ENCODE results near the gene GRN. TPM values are rescaled to one million over a fixed set of nuclear protein-coding genes. Genes with fewer than 3 reads are reported as not detected.
A peak's percentile ranks its signal among the peaks of the same experiment; 100 is the strongest.

The GRN gene
- total and polyA plus RNA-seq, 2 of the 13 experiments (the other 11 are each of a cell fraction or from before 2014, with no cell fraction given) = 86.6 to 143 TPM

DNA sequence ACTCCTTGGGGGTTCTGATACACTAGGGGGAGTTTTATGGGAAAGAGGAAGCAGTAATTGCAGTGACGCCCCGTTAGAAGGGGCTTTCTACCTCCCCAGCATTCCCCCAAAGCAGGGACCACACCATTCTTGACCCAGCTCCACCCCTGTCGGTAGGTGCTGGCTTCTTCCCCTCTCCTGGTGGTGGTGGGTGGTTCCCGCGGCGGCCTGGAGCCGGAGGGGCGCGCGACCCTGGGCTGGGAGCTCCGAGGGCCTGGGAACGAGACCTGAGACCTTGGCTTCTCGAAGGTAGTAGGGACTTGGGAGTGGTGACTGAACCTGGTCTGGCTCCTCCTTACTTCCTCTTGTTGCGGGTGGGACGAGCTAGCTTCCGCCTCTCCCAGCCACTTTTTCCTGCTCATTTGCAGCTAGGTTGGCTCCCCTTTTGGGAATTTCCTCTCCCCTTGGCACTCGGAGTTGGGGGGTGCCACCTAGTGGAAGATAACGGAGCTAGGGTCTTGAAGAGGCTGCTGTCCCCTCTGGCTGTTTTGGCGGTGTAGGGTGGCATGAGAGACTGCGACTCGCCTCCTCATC is 438 bp downstream of the GRN start (continued):
- TF ChIP-seq, protein P1, sequence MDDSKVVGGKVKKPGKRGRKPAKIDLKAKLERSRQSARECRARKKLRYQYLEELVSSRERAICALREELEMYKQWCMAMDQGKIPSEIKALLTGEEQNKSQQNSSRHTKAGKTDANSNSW (CRISPR knock-in tag; IDR thresholded peaks at IDR 0.05; ENCODE audit: borderline replicate concordance) = no peak
- TF ChIP-seq DPF2 (CRISPR knock-in tag; IDR thresholded peaks at IDR 0.05; ENCODE audit: borderline replicate concordance, low read depth) (no peak), ZNF615 (CRISPR knock-in tag; IDR thresholded peaks at IDR 0.05; ENCODE audit: borderline replicate concordance) (no peak), HNRNPL (IDR thresholded peaks at IDR 0.05; ENCODE audit: low read depth, low read length) (no peak), SATB2 (CRISPR knock-in tag; IDR thresholded peaks at IDR 0.05) (no peak), ZNF777 (CRISPR knock-in tag; IDR thresholded peaks at IDR 0.05) (no peak; the same call in 1 of the 2 replicates), SMARCE1 (IDR thresholded peaks at IDR 0.05; ENCODE audit: borderline replicate concordance) (no peak), ZBTB8A (CRISPR knock-in tag; IDR thresholded peaks at IDR 0.05; ENCODE audit: borderline replicate concordance, low read depth) (no peak), RXRB (CRISPR knock-in tag; IDR thresholded peaks at IDR 0.05; ENCODE audit: borderline replicate concordance) (no peak), FLYWCH1 (CRISPR knock-in tag; IDR thresholded peaks at IDR 0.05) (no peak), NCOA1 (CRISPR knock-in tag; IDR thresholded peaks at IDR 0.05) (no peak), HCFC1 (IDR thresholded peaks at IDR 0.05; ENCODE audit: low read depth, low read length) (no peak), ZNF562 (CRISPR knock-in tag; IDR thresholded peaks at IDR 0.05; ENCODE audit: borderline replicate concordance) (no peak), KMT2A (CRISPR knock-in tag; IDR thresholded peaks at IDR 0.05) (peak; percentile 17; the same call in 1 of the 2 replicates), ZNF850 (CRISPR knock-in tag; conservative IDR thresholded peaks at IDR 0.05) (no peak), ZKSCAN8 (CRISPR knock-in tag; IDR thresholded peaks at IDR 0.05; ENCODE audit: borderline replicate concordance) (no peak; the same call in 1 of the 2 replicates), ZNF737 (CRISPR knock-in tag; IDR thresholded peaks at IDR 0.05; ENCODE audit: borderline replicate concordance) (no peak), CSRNP2 (CRISPR knock-in tag; conservative IDR thresholded peaks at IDR 0.05; ENCODE audit: low read depth) (no peak), YY1 (IDR thresholded peaks at IDR 0.05; ENCODE audit: insufficient read depth, insufficient replicate concordance, low read depth, low read length) (no peak), ZNF614 (CRISPR knock-in tag; IDR thresholded peaks at IDR 0.05; ENCODE audit: borderline replicate concordance) (0 out of 2 replicates have a peak, but pooled peaks have one; percentile 13), PHF8 (CRISPR knock-in tag; IDR thresholded peaks at IDR 0.05) (no peak), ZNF563 (CRISPR knock-in tag; IDR thresholded peaks at IDR 0.05) (peak; percentile 80), ZBTB38 (CRISPR knock-in tag; IDR thresholded peaks at IDR 0.05) (no peak), ATM (IDR thresholded peaks at IDR 0.05; ENCODE audit: borderline replicate concordance) (no peak), YEATS2 (CRISPR knock-in tag; IDR thresholded peaks at IDR 0.05; ENCODE audit: borderline replicate concordance) (no peak), ZNF766 (CRISPR knock-in tag; IDR thresholded peaks at IDR 0.05; ENCODE audit: borderline replicate concordance) (no peak)
- TF ChIP-seq, protein P2, sequence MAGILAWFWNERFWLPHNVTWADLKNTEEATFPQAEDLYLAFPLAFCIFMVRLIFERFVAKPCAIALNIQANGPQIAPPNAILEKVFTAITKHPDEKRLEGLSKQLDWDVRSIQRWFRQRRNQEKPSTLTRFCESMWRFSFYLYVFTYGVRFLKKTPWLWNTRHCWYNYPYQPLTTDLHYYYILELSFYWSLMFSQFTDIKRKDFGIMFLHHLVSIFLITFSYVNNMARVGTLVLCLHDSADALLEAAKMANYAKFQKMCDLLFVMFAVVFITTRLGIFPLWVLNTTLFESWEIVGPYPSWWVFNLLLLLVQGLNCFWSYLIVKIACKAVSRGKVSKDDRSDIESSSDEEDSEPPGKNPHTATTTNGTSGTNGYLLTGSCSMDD (CRISPR knock-in tag; IDR thresholded peaks at IDR 0.05) = no peak
- TF ChIP-seq, protein P3, sequence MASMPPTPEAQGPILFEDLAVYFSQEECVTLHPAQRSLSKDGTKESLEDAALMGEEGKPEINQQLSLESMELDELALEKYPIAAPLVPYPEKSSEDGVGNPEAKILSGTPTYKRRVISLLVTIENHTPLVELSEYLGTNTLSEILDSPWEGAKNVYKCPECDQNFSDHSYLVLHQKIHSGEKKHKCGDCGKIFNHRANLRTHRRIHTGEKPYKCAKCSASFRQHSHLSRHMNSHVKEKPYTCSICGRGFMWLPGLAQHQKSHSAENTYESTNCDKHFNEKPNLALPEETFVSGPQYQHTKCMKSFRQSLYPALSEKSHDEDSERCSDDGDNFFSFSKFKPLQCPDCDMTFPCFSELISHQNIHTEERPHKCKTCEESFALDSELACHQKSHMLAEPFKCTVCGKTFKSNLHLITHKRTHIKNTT (CRISPR knock-in tag; IDR thresholded peaks at IDR 0.05) = no peak
